Hippocampal formation (tissue), 2 donors: Measurements from ENCODE around the gene KCNN3.
"Not testable (repeated sequence)": the region's sequence is repeated elsewhere in the genome, so short reads cannot be mapped to it uniquely, and the experiment has no call there.

ENCODE experiments used
- DNase-seq, 2 donors: peaks; one replicate each; lab custom pipeline; 2025; lab: John Stamatoyannopoulos, UW

The KCNN3 gene

GRCh38 chr1:154698320-154699096, 171.6 kb downstream of the KCNN3 start:
- no peak for DNase-seq

- DNase-seq, result no peak
These were observed 172.4 kb downstream of the KCNN3 start for GRCh38 chr1:154697710-154698109.

- DNase-seq, result no peak
These were observed 173.6 kb downstream of the KCNN3 start for GRCh38 chr1:154696456-154696855.

- DNase-seq, result no peak
These were observed 174.1 kb downstream of the KCNN3 start for GRCh38 chr1:154695985-154696384.

GRCh38 chr1:154694995-154695394, 175.1 kb downstream of the KCNN3 start:
- no peak for DNase-seq

- no peak for DNase-seq
These were observed 181.0 kb downstream of the KCNN3 start for GRCh38 chr1:154689083-154689482.

- DNase-seq, result no peak
These were observed 183.6 kb downstream of the KCNN3 start for GRCh38 chr1:154686507-154686906.

- no peak for DNase-seq
These were observed 186.3 kb downstream of the KCNN3 start for GRCh38 chr1:154683820-154684219.

- no peak for DNase-seq
These were observed 187.8 kb downstream of the KCNN3 start for GRCh38 chr1:154682254-154682653.

- DNase-seq, result not testable (repeated sequence)
These were observed 192.2 kb downstream of the KCNN3 start for GRCh38 chr1:154677844-154678243.

- not testable (repeated sequence) for DNase-seq
These were observed 193.2 kb downstream of the KCNN3 start for GRCh38 chr1:154676847-154677246.

- not testable (repeated sequence) for DNase-seq
These were observed 195.6 kb downstream of the KCNN3 start for GRCh38 chr1:154674456-154674855.

GRCh38 chr1:154672245-154672644, 197.8 kb downstream of the KCNN3 start:
- DNase-seq, result not testable (repeated sequence)

- DNase-seq, result not testable (repeated sequence)
These were observed 198.7 kb downstream of the KCNN3 start for GRCh38 chr1:154671412-154671811.

GRCh38 chr1:154670310-154671270, 199.5 kb downstream of the KCNN3 start:
- DNase-seq, result not testable (repeated sequence)

- DNase-seq, result peak; percentile 63 to 65
These were observed 200.4 kb downstream of the KCNN3 start for GRCh38 chr1:154669464-154670282.

GRCh38 chr1:154666051-154666790, 203.9 kb downstream of the KCNN3 start:
- no peak for DNase-seq

- DNase-seq, result no peak
These were observed 205.6 kb downstream of the KCNN3 start for GRCh38 chr1:154664331-154665002.

GRCh38 chr1:154663471-154664060, 206.5 kb downstream of the KCNN3 start:
- DNase-seq, result no peak

- no peak for DNase-seq
These were observed 209.0 kb downstream of the KCNN3 start for GRCh38 chr1:154661110-154661509.
